ENCODE measurements around the gene AGBL4. TPM values are rescaled to one million over a fixed set of nuclear protein-coding genes. Genes with fewer than 3 reads are reported as not detected.

AGBL4 gene
- total and polyA plus RNA-seq, 7 donors: 0.09 to 0.36 (median 0.16) TPM; not detected in 4

- Histone ChIP-seq H3K27me3 (no peaks in the 10 kb centered on the region), H3K27ac (peak overlapping the region in 1 of 4 donors; percentile 5)
Observed at GRCh38 chr1:48761986-48762385, 1261.8 kb downstream of the AGBL4 start.

GRCh38 chr1:48761411-48761810 lies 1262.3 kb downstream of the AGBL4 start:
- Histone ChIP-seq H3K4me3 (no peak overlapping the region), H3K36me3 (peaks cover 9 to 33% (median 13%) of the 10 kb centered on the region in 4 donors), H3K9me3 (no peaks in the 10 kb centered on the region), H3K4me1 (peaks cover 0 to 21% (median 9%) of the 10 kb centered on the region in 4 donors), H3K27me3 (no peaks in the 10 kb centered on the region), H3K27ac (peak overlapping the region in 2 of 4 donors; percentile 5 to 9)
- TF ChIP-seq CTCF (IDR thresholded peaks at IDR 0.05): no peak
- TF ChIP-seq EP300 (IDR thresholded peaks at IDR 0.05): no peak
- no peak for TF ChIP-seq POLR2A (IDR thresholded peaks at IDR 0.05)
- no peak for TF ChIP-seq POLR2AphosphoS5 (IDR thresholded peaks at IDR 0.05)
- intact Hi-C loops (cut with DNase I): no loop called here
- DNase-seq: no peak

More at GRCh38 chr1:48761986-48762385, 1261.8 kb downstream of the AGBL4 start:
- 83 to 95% methylated on average over 7 of the region's 7 CpGs for WGBS, 2 donors
- peaks cover 0 to 21% (median 9%) of the 10 kb centered on the region in 4 donors for H3K4me1 ChIP-seq
- no peaks in the 10 kb centered on the region for H3K9me3 ChIP-seq
- TF ChIP-seq POLR2A (IDR thresholded peaks at IDR 0.05) (no peak), POLR2AphosphoS5 (IDR thresholded peaks at IDR 0.05) (no peak), CTCF (IDR thresholded peaks at IDR 0.05) (no peak), EP300 (IDR thresholded peaks at IDR 0.05) (no peak)
- DNase-seq: no peak
- peaks cover 9 to 37% (median 13%) of the 10 kb centered on the region in 4 donors for H3K36me3 ChIP-seq
- H3K4me3 ChIP-seq: no peak overlapping the region
- intact Hi-C loops (cut with DNase I): no loop called here

GRCh38 chr1:48760857-48761256 lies 1262.9 kb downstream of the AGBL4 start:
- peaks cover 0 to 21% (median 9%) of the 10 kb centered on the region in 4 donors for H3K4me1 ChIP-seq
- no peaks in the 10 kb centered on the region for H3K27me3 ChIP-seq
- DNase-seq: no peak
- no peaks in the 10 kb centered on the region for H3K9me3 ChIP-seq
- H3K27ac ChIP-seq: peak overlapping the region in 2 of 4 donors; percentile 5 to 9
- 79 to 85% methylated on average over 7 of the region's 7 CpGs for WGBS, 2 donors
- H3K36me3 ChIP-seq: peaks cover 9 to 30% (median 13%) of the 10 kb centered on the region in 4 donors
- H3K4me3 ChIP-seq: no peak overlapping the region
- TF ChIP-seq CTCF (IDR thresholded peaks at IDR 0.05): no peak
- TF ChIP-seq POLR2A (IDR thresholded peaks at IDR 0.05): no peak
- peak in 1 of 4 donors; percentile 18 for TF ChIP-seq EP300 (IDR thresholded peaks at IDR 0.05)
- peak; percentile 47 to 83 (median 74) for TF ChIP-seq POLR2AphosphoS5 (IDR thresholded peaks at IDR 0.05)
- intact Hi-C loops (cut with DNase I): no loop called here

- Histone ChIP-seq H3K4me1 (peaks cover 0 to 21% (median 9%) of the 10 kb centered on the region in 4 donors), H3K4me3 (no peak overlapping the region), H3K27me3 (no peaks in the 10 kb centered on the region), H3K27ac (no peak overlapping the region), H3K36me3 (peaks cover 9 to 34% (median 13%) of the 10 kb centered on the region in 4 donors), H3K9me3 (no peaks in the 10 kb centered on the region)
- DNase-seq: no peak
- WGBS, 2 donors: 96% methylated on average over 18 of the region's 18 CpGs
- TF ChIP-seq EP300 (IDR thresholded peaks at IDR 0.05) (no peak), POLR2A (IDR thresholded peaks at IDR 0.05) (no peak), CTCF (IDR thresholded peaks at IDR 0.05) (no peak), POLR2AphosphoS5 (IDR thresholded peaks at IDR 0.05) (no peak)
- intact Hi-C loops (cut with DNase I): no loop called here
Observed at GRCh38 chr1:48758976-48759375, 1264.8 kb downstream of the AGBL4 start.

GRCh38 chr1:48757363-48757762 lies 1266.4 kb downstream of the AGBL4 start:
- 87 to 90% methylated on average over 2 of the region's 2 CpGs for WGBS, 2 donors
- Histone ChIP-seq H3K4me3 (no peak overlapping the region), H3K27me3 (no peaks in the 10 kb centered on the region), H3K4me1 (peaks cover 0 to 24% (median 10%) of the 10 kb centered on the region in 4 donors), H3K27ac (no peak overlapping the region), H3K9me3 (no peaks in the 10 kb centered on the region), H3K36me3 (peaks cover 9 to 34% (median 13%) of the 10 kb centered on the region in 4 donors)
- no peak for DNase-seq
- TF ChIP-seq CTCF (IDR thresholded peaks at IDR 0.05) (no peak), POLR2AphosphoS5 (IDR thresholded peaks at IDR 0.05) (no peak), POLR2A (IDR thresholded peaks at IDR 0.05) (no peak), EP300 (IDR thresholded peaks at IDR 0.05) (no peak)
- intact Hi-C loops (cut with DNase I): no loop called here
